ENCODE data around the gene ENTHD1.
"Not testable (repeated sequence)": the region's sequence is repeated elsewhere in the genome, so short reads cannot be mapped to it uniquely, and the experiment has no call there.

- TF ChIP-seq POLR2A (IDR thresholded peaks at IDR 0.05; ENCODE audit: low read length); GATA1 (IDR thresholded peaks at IDR 0.05; ENCODE audit: low read depth, low read length): not testable (repeated sequence)
Observed at GRCh38 chr22:39904024-39904423, 10.5 kb upstream of the ENTHD1 start.
